ENCODE results near the gene CHKB. TPM values are rescaled to one million over a fixed set of nuclear protein-coding genes. Genes with fewer than 3 reads are reported as not detected.
A peak's percentile ranks its signal among the peaks of the same experiment; 100 is the strongest.
"Not testable (repeated sequence)": the region's sequence is repeated elsewhere in the genome, so short reads cannot be mapped to it uniquely, and the experiment has no call there.

Gene CHKB
- total RNA-seq, 1 donor from 2014 or later: 147 TPM

GRCh38 chr22:50537765-50538164 is 44.9 kb downstream of the CHKB start:
- no peak overlapping the region for H3K27ac Mint-ChIP-seq (ENCODE audit: unreplicated experiment)
- no peak overlapping the region for H3K4me3 Mint-ChIP-seq (ENCODE audit: unreplicated experiment)
- H3K9me3 Mint-ChIP-seq (ENCODE audit: unreplicated experiment): peaks cover 6% of the 10 kb centered on the region
- DNase-seq: no peak
- no peaks in the 10 kb centered on the region for H3K36me3 Mint-ChIP-seq (ENCODE audit: unreplicated experiment)
- H3K4me1 Mint-ChIP-seq (ENCODE audit: low read depth, unreplicated experiment): peaks cover 3% of the 10 kb centered on the region
- TF ChIP-seq CTCF (IDR thresholded peaks at IDR 0.05; ENCODE audit: partially characterized antibody, unreplicated experiment): no peak
- peaks cover 9% of the 10 kb centered on the region for H3K27me3 Mint-ChIP-seq (ENCODE audit: unreplicated experiment)

GRCh38 chr22:50536226-50536625 is 46.4 kb downstream of the CHKB start:
- H3K27ac Mint-ChIP-seq (ENCODE audit: unreplicated experiment): no peak overlapping the region
- peaks cover 12% of the 10 kb centered on the region for H3K27me3 Mint-ChIP-seq (ENCODE audit: unreplicated experiment)
- no peak for DNase-seq
- TF ChIP-seq CTCF (IDR thresholded peaks at IDR 0.05; ENCODE audit: partially characterized antibody, unreplicated experiment): no peak
- H3K9me3 Mint-ChIP-seq (ENCODE audit: unreplicated experiment): peaks cover 6% of the 10 kb centered on the region
- no peaks in the 10 kb centered on the region for H3K36me3 Mint-ChIP-seq (ENCODE audit: unreplicated experiment)
- peaks cover 3% of the 10 kb centered on the region for H3K4me1 Mint-ChIP-seq (ENCODE audit: low read depth, unreplicated experiment)
- H3K4me3 Mint-ChIP-seq (ENCODE audit: unreplicated experiment): no peak overlapping the region

- H3K4me3 Mint-ChIP-seq (ENCODE audit: unreplicated experiment): no peak overlapping the region
- H3K36me3 Mint-ChIP-seq (ENCODE audit: unreplicated experiment): no peaks in the 10 kb centered on the region
- DNase-seq: no peak
- H3K27me3 Mint-ChIP-seq (ENCODE audit: unreplicated experiment): peaks cover 10% of the 10 kb centered on the region
- TF ChIP-seq CTCF (IDR thresholded peaks at IDR 0.05; ENCODE audit: partially characterized antibody, unreplicated experiment): no peak
- H3K4me1 Mint-ChIP-seq (ENCODE audit: low read depth, unreplicated experiment): no peaks in the 10 kb centered on the region
- H3K27ac Mint-ChIP-seq (ENCODE audit: unreplicated experiment): no peak overlapping the region
- H3K9me3 Mint-ChIP-seq (ENCODE audit: unreplicated experiment): peaks cover 2% of the 10 kb centered on the region
Observed at GRCh38 chr22:50535113-50535512, 47.5 kb downstream of the CHKB start.

GRCh38 chr22:50533856-50534711 is 48.6 kb downstream of the CHKB start:
- peaks cover 10% of the 10 kb centered on the region for H3K27me3 Mint-ChIP-seq (ENCODE audit: unreplicated experiment)
- not testable (repeated sequence) for H3K9me3 Mint-ChIP-seq (ENCODE audit: unreplicated experiment); H3K36me3 Mint-ChIP-seq (ENCODE audit: unreplicated experiment); H3K27ac Mint-ChIP-seq (ENCODE audit: unreplicated experiment); H3K4me1 Mint-ChIP-seq (ENCODE audit: low read depth, unreplicated experiment); DNase-seq; H3K4me3 Mint-ChIP-seq (ENCODE audit: unreplicated experiment)

- TF ChIP-seq CTCF (IDR thresholded peaks at IDR 0.05; ENCODE audit: partially characterized antibody, unreplicated experiment): no peak
- no peak for DNase-seq
- H3K27ac Mint-ChIP-seq (ENCODE audit: unreplicated experiment): no peak overlapping the region
- no peaks in the 10 kb centered on the region for H3K36me3 Mint-ChIP-seq (ENCODE audit: unreplicated experiment)
- peaks cover 7% of the 10 kb centered on the region for H3K9me3 Mint-ChIP-seq (ENCODE audit: unreplicated experiment)
- H3K4me1 Mint-ChIP-seq (ENCODE audit: low read depth, unreplicated experiment): peaks cover 1% of the 10 kb centered on the region
- peaks cover 13% of the 10 kb centered on the region for H3K27me3 Mint-ChIP-seq (ENCODE audit: unreplicated experiment)
- H3K4me3 Mint-ChIP-seq (ENCODE audit: unreplicated experiment): peak overlapping the region; percentile 25
Observed at GRCh38 chr22:50532824-50533796, 49.5 kb downstream of the CHKB start.

Measured in glutamatergic neuron (in vitro differentiated cells).